HEK293 (cell line): ENCODE measurements around the gene TSPEAR.
A peak's percentile ranks its signal among the peaks of the same experiment; 100 is the strongest.

Experiments
- CTCF ChIA-PET: fragments of 350-600 bp; formaldehyde crosslinking; extraction: SDS; loops from one replicate; lab custom pipeline; 2021; ENCODE audit warnings: antibody characterized with exemption; lab: Yijun Ruan, JAX
- POLR2A ChIA-PET: fragments of 300-600 bp; formaldehyde crosslinking; extraction: SDS; loops from one replicate; lab custom pipeline; 2020; ENCODE audit warnings: antibody characterized with exemption, inconsistent platforms; lab: Yijun Ruan, JAX
- H3K27ac ChIP-seq: fragments of 200-500 bp; sonication (Bioruptor generic); 2 replicates; pipeline ENCODE4 v1.5.1; 2014; ENCODE audit warnings: low read depth, low read length, control low read depth, inconsistent platforms; ENCODE audit errors: extremely low read depth
- H3K36me3 ChIP-seq, 2 experiments: fragments of 200-500 bp in 1 of 2; sonication (Bioruptor generic) in 1 of 2; 1 replicate in 1 of 2; 2 replicates in 1 of 2; pipeline ENCODE4 v1.5.1; 2014 to 2017; ENCODE audit warnings: inconsistent platforms in 2 of 2, low read length in 2 of 2; ENCODE audit not compliant: control insufficient read depth in 2 of 2, insufficient read depth in 1 of 2
- H3K4me1 ChIP-seq: fragments of 200-500 bp; sonication (Bioruptor generic); 2 replicates; pipeline ENCODE4 v1.5.1; 2014; ENCODE audit warnings: mild to moderate bottlenecking, low read length, inconsistent platforms; ENCODE audit not compliant: control insufficient read depth, insufficient read depth
- H3K4me3 ChIP-seq: 2 replicates; pipeline ENCODE4 v1.5.1; 2011; ENCODE audit warnings: low read depth, mild to moderate bottlenecking, control low read depth, low read length, moderate library complexity
- H3K9me3 ChIP-seq: fragments of 200-500 bp; sonication (Bioruptor generic); 2 replicates; pipeline ENCODE4 v1.5.1; 2014; ENCODE audit warnings: low read depth, low read length, inconsistent platforms; ENCODE audit not compliant: control insufficient read depth, insufficient read depth
- ATF2 ChIP-seq: fragments of 450-650 bp; formaldehyde crosslinking; IDR thresholded peaks from 2 replicates; pipeline ENCODE4 v1.5.1; 2016; ENCODE audit warnings: missing biosample characterization, missing genetic modification characterization, low read depth
- GLI4 ChIP-seq: fragments of 450-650 bp; formaldehyde crosslinking; IDR thresholded peaks from 2 replicates; pipeline ENCODE4 v1.5.1; 2016; ENCODE audit warnings: missing biosample characterization, missing genetic modification characterization
- GLIS1 ChIP-seq: fragments of 450-650 bp; formaldehyde crosslinking; IDR thresholded peaks from 2 replicates; pipeline ENCODE4 v1.5.1; 2016; ENCODE audit warnings: missing biosample characterization, missing genetic modification characterization
- MZF1 ChIP-seq: fragments of 450-650 bp; formaldehyde crosslinking; IDR thresholded peaks from 2 replicates; pipeline ENCODE4 v1.5.1; 2017; ENCODE audit warnings: missing biosample characterization, missing genetic modification characterization, borderline replicate concordance
- PRDM6 ChIP-seq: fragments of 450-650 bp; formaldehyde crosslinking; IDR thresholded peaks from 2 replicates; pipeline ENCODE4 v1.5.1; 2017; ENCODE audit warnings: missing biosample characterization, missing genetic modification characterization
- SP7 ChIP-seq: fragments of 450-650 bp; formaldehyde crosslinking; IDR thresholded peaks from 2 replicates; pipeline ENCODE4 v1.5.1; 2016; ENCODE audit warnings: missing biosample characterization, missing genetic modification characterization
- WT1 ChIP-seq: fragments of 450-650 bp; formaldehyde crosslinking; IDR thresholded peaks from 2 replicates; pipeline ENCODE4 v1.5.1; 2016; ENCODE audit warnings: missing biosample characterization, missing genetic modification characterization
- ZBTB11 ChIP-seq: fragments of 450-650 bp; formaldehyde crosslinking; conservative IDR thresholded peaks from 2 replicates; pipeline ENCODE4 v1.5.1; 2016; ENCODE audit warnings: low read depth, missing biosample characterization, missing genetic modification characterization
- ZNF223 ChIP-seq: fragments of 450-650 bp; formaldehyde crosslinking; IDR thresholded peaks from 2 replicates; pipeline ENCODE4 v1.5.1; 2016; ENCODE audit warnings: missing biosample characterization, missing genetic modification characterization
- ZNF266 ChIP-seq: fragments of 450-650 bp; formaldehyde crosslinking; IDR thresholded peaks from 2 replicates; pipeline ENCODE4 v1.5.1; 2016; ENCODE audit warnings: missing biosample characterization, missing genetic modification characterization, low read depth
- ZNF48 ChIP-seq: fragments of 450-650 bp; formaldehyde crosslinking; IDR thresholded peaks from 2 replicates; pipeline ENCODE4 v1.5.1; 2016; ENCODE audit warnings: missing biosample characterization, missing genetic modification characterization
- ZNF596 ChIP-seq: fragments of 450-650 bp; IDR thresholded peaks from 2 replicates; pipeline ENCODE4 v1.5.0; 2018; ENCODE audit warnings: missing biosample characterization, mild to moderate bottlenecking, missing genetic modification characterization, moderate library complexity
- ZNF660 ChIP-seq: fragments of 450-650 bp; IDR thresholded peaks from 2 replicates; pipeline ENCODE4 v1.5.1; 2018; ENCODE audit warnings: missing biosample characterization, mild to moderate bottlenecking, missing genetic modification characterization
- ZSCAN4 ChIP-seq: fragments of 450-650 bp; formaldehyde crosslinking; IDR thresholded peaks from 2 replicates; pipeline ENCODE4 v1.5.1; 2017; ENCODE audit warnings: missing biosample characterization, missing genetic modification characterization

Gene TSPEAR

GRCh38 chr21:44583800-44584147 lies 127.6 kb downstream of the TSPEAR start:
- ChIA-PET CTCF (interaction anchor here (1.7 kb wide), 1 partner anchor 13 kb away, joined by 7 read pairs; no protein-coding TSS in a partner anchor), POLR2A (no interaction called here)

GRCh38 chr21:44583089-44583799 lies 128.1 kb downstream of the TSPEAR start:
- TF ChIP-seq ZNF223 (tag by site-specific recombination) (no peak), SP7 (tag by site-specific recombination) (peak; percentile 91), ZSCAN4 (tag by site-specific recombination) (0 out of 2 replicates have a peak, but pooled peaks have one; percentile 18), MZF1 (tag by site-specific recombination) (no peak), WT1 (tag by site-specific recombination) (peak; percentile 48), GLIS1 (tag by site-specific recombination) (peak; percentile 74)
- POLR2A ChIA-PET, result no interaction called here
- H3K27ac ChIP-seq, result no peak overlapping the region
- CTCF ChIA-PET, result interaction anchor here (1.7 kb wide), 1 partner anchor 13 kb away, joined by 7 read pairs; no protein-coding TSS in a partner anchor
- no peaks in the 10 kb centered on the region for H3K4me1 ChIP-seq
- H3K4me3 ChIP-seq, result no peak overlapping the region
- peaks cover 2% of the 10 kb centered on the region; the same call in 1 of the 2 replicates for H3K9me3 ChIP-seq
- H3K36me3 ChIP-seq, result no peaks in the 10 kb centered on the region

More at GRCh38 chr21:44583800-44584147, 127.6 kb downstream of the TSPEAR start:
- Histone ChIP-seq H3K27ac (no peak overlapping the region), H3K4me1 (no peaks in the 10 kb centered on the region), H3K36me3 (no peaks in the 10 kb centered on the region), H3K4me3 (no peak overlapping the region), H3K9me3 (peaks cover 2% of the 10 kb centered on the region; the same call in 1 of the 2 replicates)
- TF ChIP-seq ZNF48 (tag by site-specific recombination), result no peak
- TF ChIP-seq ZNF660 (tag by site-specific recombination), result 0 out of 2 replicates have a peak, but pooled peaks have one; percentile 11
- TF ChIP-seq SP7 (tag by site-specific recombination), result 0 out of 2 replicates have a peak, but pooled peaks have one; percentile 14
- TF ChIP-seq ZBTB11 (tag by site-specific recombination), result peak; percentile 94
- no peak for TF ChIP-seq ZNF266 (tag by site-specific recombination)

- no peaks in the 10 kb centered on the region for H3K4me1 ChIP-seq
- 0 out of 2 replicates have a peak, but pooled peaks have one; percentile 16 for TF ChIP-seq ATF2 (tag by site-specific recombination)
- no peak for TF ChIP-seq PRDM6 (tag by site-specific recombination)
- no peak for TF ChIP-seq ZNF596
- no peak for TF ChIP-seq GLI4 (tag by site-specific recombination)
- no peaks in the 10 kb centered on the region for H3K36me3 ChIP-seq
- CTCF ChIA-PET, result no interaction called here
- H3K4me3 ChIP-seq, result no peak overlapping the region
- H3K9me3 ChIP-seq, result peaks cover 2% of the 10 kb centered on the region; the same call in 1 of the 2 replicates
- POLR2A ChIA-PET, result no interaction called here
- H3K27ac ChIP-seq, result no peak overlapping the region
Measured at GRCh38 chr21:44582055-44582454, 129.3 kb downstream of the TSPEAR start.
